WTC11 (cell line): ENCODE measurements around the gene EGFR. TPM values are rescaled to one million over a fixed set of nuclear protein-coding genes. Genes with fewer than 3 reads are reported as not detected.

ENCODE experiments used
- ATAC-seq: fragments of 200-7000 bp; cut with Tn5 transposase; 2 replicates; pipeline ENCODE4 v1.10.0; 2021; ENCODE audit warnings: mild to moderate bottlenecking, moderate library complexity
- CTCF ChIA-PET: fragments of 300-600 bp; sonication (Branson Sonifier 250); formaldehyde crosslinking; loops from one replicate; lab custom pipeline; 2021; ENCODE audit warnings: antibody characterized with exemption; lab: Charles Lee
- POLR2A ChIA-PET: fragments of 350-600 bp; sonication (Branson Sonifier 250); formaldehyde crosslinking; loops from one replicate; lab custom pipeline; 2021; ENCODE audit warnings: antibody characterized with exemption; lab: Charles Lee
- DNase-seq: peaks from one replicate; pipeline ENCODE4 v3.0.0; 2021; ENCODE audit warnings: low spot score
- H3K27ac Mint-ChIP-seq: 2 replicates; pipeline ENCODE4 v1.8.0; 2021; ENCODE audit warnings: mixed read lengths
- H3K27me3 Mint-ChIP-seq: 2 replicates; pipeline ENCODE4 v1.8.0; 2021; ENCODE audit warnings: low read depth, mild to moderate bottlenecking, moderate library complexity, mixed read lengths
- H3K36me3 Mint-ChIP-seq: 2 replicates; pipeline ENCODE4 v1.8.0; 2021; ENCODE audit warnings: mixed read lengths
- H3K4me1 Mint-ChIP-seq: 2 replicates; pipeline ENCODE4 v1.8.0; 2022; ENCODE audit warnings: mixed read lengths
- H3K4me3 Mint-ChIP-seq: 2 replicates; pipeline ENCODE4 v1.8.0; 2021; ENCODE audit warnings: mild to moderate bottlenecking, moderate library complexity, mixed read lengths
- H3K9me3 Mint-ChIP-seq: 2 replicates; pipeline ENCODE4 v1.8.0; 2021; ENCODE audit warnings: mixed read lengths
- EMX1 ChIP-seq: fragments of 250-450 bp; sonication (Bioruptor Pico); IDR thresholded peaks from 2 replicates; pipeline ENCODE4 v1.8.0; 2021; ENCODE audit warnings: mild to moderate bottlenecking
- ETV6 ChIP-seq: sonication (generic); formaldehyde crosslinking; IDR thresholded peaks from 2 replicates; pipeline ENCODE4 v1.8.1; 2022; ENCODE audit warnings: mild to moderate bottlenecking, missing genetic modification reagents
- IRF2 ChIP-seq: sonication (generic); formaldehyde crosslinking; IDR thresholded peaks from 2 replicates; pipeline ENCODE4 v1.8.0; 2022; ENCODE audit warnings: low read depth, missing genetic modification reagents, borderline replicate concordance
- JAZF1 ChIP-seq: fragments of 250-450 bp; sonication (Bioruptor Pico); IDR thresholded peaks from 2 replicates; pipeline ENCODE4 v1.9.0; 2021; ENCODE audit warnings: moderate library complexity, mild to moderate bottlenecking, inconsistent platforms
- KAT7 ChIP-seq: sonication (generic); formaldehyde crosslinking; IDR thresholded peaks from 2 replicates; pipeline ENCODE4 v1.8.1; 2023; ENCODE audit warnings: missing genetic modification reagents, mild to moderate bottlenecking, borderline replicate concordance
- MXD4 ChIP-seq: fragments of 250-450 bp; sonication (Bioruptor Pico); IDR thresholded peaks from 2 replicates; pipeline ENCODE4 v1.8.0; 2021; ENCODE audit warnings: mild to moderate bottlenecking, moderate library complexity, borderline replicate concordance
- PRRX2 ChIP-seq: fragments of 250-450 bp; sonication (Bioruptor Pico); IDR thresholded peaks from 2 replicates; pipeline ENCODE4 v1.8.0; 2021; ENCODE audit warnings: mild to moderate bottlenecking
- RORB ChIP-seq: fragments of 250-450 bp; sonication (Bioruptor Pico); IDR thresholded peaks from 2 replicates; pipeline ENCODE4 v1.9.0; 2021; ENCODE audit warnings: mild to moderate bottlenecking
- SMAD3 ChIP-seq: sonication (generic); formaldehyde crosslinking; IDR thresholded peaks from 2 replicates; pipeline ENCODE4 v1.8.0; 2022; ENCODE audit warnings: missing genetic modification reagents, mild to moderate bottlenecking, borderline replicate concordance
- SMAD4 ChIP-seq: sonication (generic); formaldehyde crosslinking; IDR thresholded peaks from 2 replicates; pipeline ENCODE4 v1.8.0; 2022; ENCODE audit warnings: mild to moderate bottlenecking, missing genetic modification reagents
- SOX15 ChIP-seq: fragments of 250-450 bp; sonication (Bioruptor Pico); IDR thresholded peaks from 2 replicates; pipeline ENCODE4 v1.9.0; 2021; ENCODE audit warnings: mild to moderate bottlenecking
- TP53 ChIP-seq: sonication (generic); formaldehyde crosslinking; IDR thresholded peaks from 2 replicates; pipeline ENCODE4 v1.8.1; 2023; ENCODE audit warnings: mild to moderate bottlenecking, missing genetic modification reagents
- ZNF138 ChIP-seq: sonication (generic); formaldehyde crosslinking; conservative IDR thresholded peaks from 2 replicates; pipeline ENCODE4 v1.8.1; 2022; ENCODE audit warnings: mild to moderate bottlenecking, moderate library complexity, missing genetic modification reagents
- ZNF317 ChIP-seq: sonication (generic); formaldehyde crosslinking; IDR thresholded peaks from 2 replicates; pipeline ENCODE4 v1.8.1; 2023; ENCODE audit warnings: low read depth, mild to moderate bottlenecking, moderate library complexity, missing genetic modification reagents, borderline replicate concordance
- ZNF671 ChIP-seq: fragments of 250-450 bp; sonication (Bioruptor Pico); IDR thresholded peaks from 2 replicates; pipeline ENCODE4 v1.8.0; 2021; ENCODE audit warnings: mild to moderate bottlenecking
- total RNA-seq: library from RNA; stranded (reverse); gene quantifications from 3 replicates; pipeline ENCODE4 v1.2.3, GENCODE V29; 2021
- TF ChIP-seq, protein P1 (sequence below): sonication (generic); formaldehyde crosslinking; IDR thresholded peaks from 2 replicates; pipeline ENCODE4 v1.8.1; 2023; ENCODE audit warnings: mild to moderate bottlenecking, missing genetic modification reagents
- TF ChIP-seq, protein P2 (sequence below): sonication (generic); formaldehyde crosslinking; IDR thresholded peaks from 2 replicates; pipeline ENCODE4 v1.8.0; 2022; ENCODE audit warnings: mild to moderate bottlenecking, missing genetic modification reagents
- TF ChIP-seq, protein P3 (sequence below): sonication (generic); formaldehyde crosslinking; IDR thresholded peaks from 2 replicates; pipeline ENCODE4 v1.8.0; 2023; ENCODE audit warnings: missing genetic modification reagents
- TF ChIP-seq, protein P4 (sequence below): fragments of 250-450 bp; sonication (Bioruptor Pico); IDR thresholded peaks from 2 replicates; pipeline ENCODE4 v1.9.0; 2021; ENCODE audit warnings: mild to moderate bottlenecking
- TF ChIP-seq, protein P5 (sequence below): sonication (generic); formaldehyde crosslinking; conservative IDR thresholded peaks from 2 replicates; pipeline ENCODE4 v1.8.1; 2022; ENCODE audit warnings: mild to moderate bottlenecking, missing genetic modification reagents
- TF ChIP-seq, protein P6 (sequence below): sonication (generic); formaldehyde crosslinking; IDR thresholded peaks from 2 replicates; pipeline ENCODE4 v1.8.1; 2022; ENCODE audit warnings: mild to moderate bottlenecking, moderate library complexity, missing genetic modification reagents
- TF ChIP-seq, protein P7 (sequence below): fragments of 250-450 bp; sonication (Bioruptor Pico); conservative IDR thresholded peaks from 2 replicates; pipeline ENCODE4 v1.9.0; 2021; ENCODE audit warnings: mild to moderate bottlenecking

Gene EGFR
- total RNA-seq, 1 experiment from 2014 or later, result 5.9 TPM

DNA sequence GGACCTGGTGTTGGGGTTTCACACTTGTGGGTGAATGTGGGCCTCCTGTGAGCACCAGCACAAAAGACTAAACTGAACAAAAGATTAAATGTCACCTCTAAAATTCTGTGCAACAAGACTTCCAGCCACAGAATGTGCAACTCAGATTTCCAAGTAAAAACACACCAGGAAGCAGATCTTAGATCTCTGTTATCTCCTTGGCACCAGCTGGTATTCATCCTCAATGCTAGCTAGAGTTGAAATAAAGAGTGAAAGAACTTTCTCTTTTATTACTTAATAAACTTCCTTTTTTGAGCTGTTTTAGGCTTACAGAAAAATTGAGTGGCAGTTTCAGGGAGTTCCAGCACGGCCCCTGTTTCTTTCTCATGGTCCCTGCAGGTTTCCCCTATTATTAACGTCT is 40.2 kb downstream of the EGFR start:
- H3K36me3 Mint-ChIP-seq, result no peaks in the 10 kb centered on the region
- H3K27me3 Mint-ChIP-seq, result no peaks in the 10 kb centered on the region
- H3K27ac Mint-ChIP-seq, result no peak overlapping the region
- ATAC-seq, result no peak
- H3K9me3 Mint-ChIP-seq, result peaks cover 5% of the 10 kb centered on the region
- DNase-seq, result no peak
- POLR2A ChIA-PET, result no interaction called here
- CTCF ChIA-PET, result no interaction called here
- H3K4me3 Mint-ChIP-seq, result no peak overlapping the region
- TF ChIP-seq IRF2 (CRISPR knock-in tag), result no peak
- no peak for TF ChIP-seq ZNF317 (CRISPR knock-in tag)
- no peak for TF ChIP-seq JAZF1 (CRISPR knock-in tag)
- peaks cover 3% of the 10 kb centered on the region; the same call in 1 of the 2 replicates for H3K4me1 Mint-ChIP-seq

DNA sequence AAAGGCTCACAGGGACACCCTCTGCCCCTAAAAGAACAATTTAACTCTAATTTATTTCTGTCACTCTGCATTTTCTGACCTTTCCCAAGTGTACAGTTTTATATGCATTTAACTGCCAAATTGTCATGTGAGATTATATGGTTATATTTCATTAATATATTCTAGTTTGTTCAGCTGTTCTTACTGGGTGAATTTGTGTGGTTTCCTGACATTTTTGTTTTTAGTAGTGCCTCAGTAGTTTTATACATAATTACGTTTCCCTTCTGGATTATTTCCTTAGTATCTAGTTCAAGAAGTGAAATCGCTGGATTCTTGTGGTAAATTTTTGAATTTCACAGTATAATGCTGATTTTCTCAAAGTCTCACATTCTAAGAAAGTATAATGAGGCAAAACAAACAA is 41.3 kb downstream of the EGFR start:
- no peak for ATAC-seq
- H3K4me1 Mint-ChIP-seq, result peaks cover under 1% of the 10 kb centered on the region; the same call in 1 of the 2 replicates
- H3K27ac Mint-ChIP-seq, result no peak overlapping the region
- no peaks in the 10 kb centered on the region for H3K27me3 Mint-ChIP-seq
- TF ChIP-seq, protein P1, sequence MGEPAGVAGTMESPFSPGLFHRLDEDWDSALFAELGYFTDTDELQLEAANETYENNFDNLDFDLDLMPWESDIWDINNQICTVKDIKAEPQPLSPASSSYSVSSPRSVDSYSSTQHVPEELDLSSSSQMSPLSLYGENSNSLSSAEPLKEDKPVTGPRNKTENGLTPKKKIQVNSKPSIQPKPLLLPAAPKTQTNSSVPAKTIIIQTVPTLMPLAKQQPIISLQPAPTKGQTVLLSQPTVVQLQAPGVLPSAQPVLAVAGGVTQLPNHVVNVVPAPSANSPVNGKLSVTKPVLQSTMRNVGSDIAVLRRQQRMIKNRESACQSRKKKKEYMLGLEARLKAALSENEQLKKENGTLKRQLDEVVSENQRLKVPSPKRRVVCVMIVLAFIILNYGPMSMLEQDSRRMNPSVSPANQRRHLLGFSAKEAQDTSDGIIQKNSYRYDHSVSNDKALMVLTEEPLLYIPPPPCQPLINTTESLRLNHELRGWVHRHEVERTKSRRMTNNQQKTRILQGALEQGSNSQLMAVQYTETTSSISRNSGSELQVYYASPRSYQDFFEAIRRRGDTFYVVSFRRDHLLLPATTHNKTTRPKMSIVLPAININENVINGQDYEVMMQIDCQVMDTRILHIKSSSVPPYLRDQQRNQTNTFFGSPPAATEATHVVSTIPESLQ (CRISPR knock-in tag), result no peak
- TF ChIP-seq SMAD3 (CRISPR knock-in tag), result no peak
- TF ChIP-seq, protein P2, sequence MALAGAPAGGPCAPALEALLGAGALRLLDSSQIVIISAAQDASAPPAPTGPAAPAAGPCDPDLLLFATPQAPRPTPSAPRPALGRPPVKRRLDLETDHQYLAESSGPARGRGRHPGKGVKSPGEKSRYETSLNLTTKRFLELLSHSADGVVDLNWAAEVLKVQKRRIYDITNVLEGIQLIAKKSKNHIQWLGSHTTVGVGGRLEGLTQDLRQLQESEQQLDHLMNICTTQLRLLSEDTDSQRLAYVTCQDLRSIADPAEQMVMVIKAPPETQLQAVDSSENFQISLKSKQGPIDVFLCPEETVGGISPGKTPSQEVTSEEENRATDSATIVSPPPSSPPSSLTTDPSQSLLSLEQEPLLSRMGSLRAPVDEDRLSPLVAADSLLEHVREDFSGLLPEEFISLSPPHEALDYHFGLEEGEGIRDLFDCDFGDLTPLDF (CRISPR knock-in tag), result no peak
- TF ChIP-seq ZNF671 (CRISPR knock-in tag), result no peak
- no peak for TF ChIP-seq MXD4 (CRISPR knock-in tag)
- TF ChIP-seq, protein P3, sequence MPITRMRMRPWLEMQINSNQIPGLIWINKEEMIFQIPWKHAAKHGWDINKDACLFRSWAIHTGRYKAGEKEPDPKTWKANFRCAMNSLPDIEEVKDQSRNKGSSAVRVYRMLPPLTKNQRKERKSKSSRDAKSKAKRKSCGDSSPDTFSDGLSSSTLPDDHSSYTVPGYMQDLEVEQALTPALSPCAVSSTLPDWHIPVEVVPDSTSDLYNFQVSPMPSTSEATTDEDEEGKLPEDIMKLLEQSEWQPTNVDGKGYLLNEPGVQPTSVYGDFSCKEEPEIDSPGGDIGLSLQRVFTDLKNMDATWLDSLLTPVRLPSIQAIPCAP (CRISPR knock-in tag), result no peak
- TF ChIP-seq SMAD4 (CRISPR knock-in tag), result no peak
- TF ChIP-seq KAT7, result no peak
- no peak for TF ChIP-seq ETV6 (CRISPR knock-in tag)
- TF ChIP-seq, protein P4, sequence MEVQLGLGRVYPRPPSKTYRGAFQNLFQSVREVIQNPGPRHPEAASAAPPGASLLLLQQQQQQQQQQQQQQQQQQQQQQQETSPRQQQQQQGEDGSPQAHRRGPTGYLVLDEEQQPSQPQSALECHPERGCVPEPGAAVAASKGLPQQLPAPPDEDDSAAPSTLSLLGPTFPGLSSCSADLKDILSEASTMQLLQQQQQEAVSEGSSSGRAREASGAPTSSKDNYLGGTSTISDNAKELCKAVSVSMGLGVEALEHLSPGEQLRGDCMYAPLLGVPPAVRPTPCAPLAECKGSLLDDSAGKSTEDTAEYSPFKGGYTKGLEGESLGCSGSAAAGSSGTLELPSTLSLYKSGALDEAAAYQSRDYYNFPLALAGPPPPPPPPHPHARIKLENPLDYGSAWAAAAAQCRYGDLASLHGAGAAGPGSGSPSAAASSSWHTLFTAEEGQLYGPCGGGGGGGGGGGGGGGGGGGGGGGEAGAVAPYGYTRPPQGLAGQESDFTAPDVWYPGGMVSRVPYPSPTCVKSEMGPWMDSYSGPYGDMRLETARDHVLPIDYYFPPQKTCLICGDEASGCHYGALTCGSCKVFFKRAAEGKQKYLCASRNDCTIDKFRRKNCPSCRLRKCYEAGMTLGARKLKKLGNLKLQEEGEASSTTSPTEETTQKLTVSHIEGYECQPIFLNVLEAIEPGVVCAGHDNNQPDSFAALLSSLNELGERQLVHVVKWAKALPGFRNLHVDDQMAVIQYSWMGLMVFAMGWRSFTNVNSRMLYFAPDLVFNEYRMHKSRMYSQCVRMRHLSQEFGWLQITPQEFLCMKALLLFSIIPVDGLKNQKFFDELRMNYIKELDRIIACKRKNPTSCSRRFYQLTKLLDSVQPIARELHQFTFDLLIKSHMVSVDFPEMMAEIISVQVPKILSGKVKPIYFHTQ (CRISPR knock-in tag), result no peak
- no peak for TF ChIP-seq EMX1 (CRISPR knock-in tag)
- TF ChIP-seq, protein P5, sequence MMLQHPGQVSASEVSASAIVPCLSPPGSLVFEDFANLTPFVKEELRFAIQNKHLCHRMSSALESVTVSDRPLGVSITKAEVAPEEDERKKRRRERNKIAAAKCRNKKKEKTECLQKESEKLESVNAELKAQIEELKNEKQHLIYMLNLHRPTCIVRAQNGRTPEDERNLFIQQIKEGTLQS, result no peak
- TF ChIP-seq PRRX2 (CRISPR knock-in tag), result no peak
- TF ChIP-seq SOX15 (CRISPR knock-in tag), result no peak
- TF ChIP-seq, all 79 proteins: peak for 0
- ChIA-PET CTCF (no interaction called here), POLR2A (no interaction called here)
- Mint-ChIP-seq H3K9me3 (peaks cover 5% of the 10 kb centered on the region), H3K36me3 (no peaks in the 10 kb centered on the region), H3K4me3 (no peak overlapping the region)
- no peak for DNase-seq

DNA sequence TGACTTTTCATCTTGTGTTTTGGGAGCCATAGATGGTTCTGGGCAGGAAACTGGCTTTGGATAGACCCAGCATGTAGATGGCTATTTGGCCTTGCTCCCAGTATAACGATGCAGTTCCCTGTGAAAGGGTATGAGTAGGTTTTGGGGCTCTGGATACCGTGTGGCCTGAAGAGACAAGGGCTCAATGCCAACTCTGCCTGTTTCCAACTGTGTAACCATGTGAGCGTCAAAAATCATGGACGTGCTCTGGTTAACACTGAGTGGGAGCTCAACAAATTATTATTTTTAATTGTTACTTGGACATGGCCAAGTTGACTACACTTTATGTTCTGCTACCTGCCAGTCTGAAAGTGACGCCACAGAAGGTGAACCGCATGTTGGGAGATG is 41.8 kb downstream of the EGFR start:
- H3K4me3 Mint-ChIP-seq, result no peak overlapping the region
- CTCF ChIA-PET, result no interaction called here
- no peak for TF ChIP-seq TP53 (CRISPR knock-in tag)
- no peak for TF ChIP-seq ZNF138 (CRISPR knock-in tag)
- no peak for TF ChIP-seq RORB (CRISPR knock-in tag)
- TF ChIP-seq, protein P6, sequence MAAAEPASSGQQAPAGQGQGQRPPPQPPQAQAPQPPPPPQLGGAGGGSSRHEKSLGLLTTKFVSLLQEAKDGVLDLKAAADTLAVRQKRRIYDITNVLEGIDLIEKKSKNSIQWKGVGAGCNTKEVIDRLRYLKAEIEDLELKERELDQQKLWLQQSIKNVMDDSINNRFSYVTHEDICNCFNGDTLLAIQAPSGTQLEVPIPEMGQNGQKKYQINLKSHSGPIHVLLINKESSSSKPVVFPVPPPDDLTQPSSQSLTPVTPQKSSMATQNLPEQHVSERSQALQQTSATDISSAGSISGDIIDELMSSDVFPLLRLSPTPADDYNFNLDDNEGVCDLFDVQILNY (CRISPR knock-in tag), result no peak
- TF ChIP-seq, protein P7, sequence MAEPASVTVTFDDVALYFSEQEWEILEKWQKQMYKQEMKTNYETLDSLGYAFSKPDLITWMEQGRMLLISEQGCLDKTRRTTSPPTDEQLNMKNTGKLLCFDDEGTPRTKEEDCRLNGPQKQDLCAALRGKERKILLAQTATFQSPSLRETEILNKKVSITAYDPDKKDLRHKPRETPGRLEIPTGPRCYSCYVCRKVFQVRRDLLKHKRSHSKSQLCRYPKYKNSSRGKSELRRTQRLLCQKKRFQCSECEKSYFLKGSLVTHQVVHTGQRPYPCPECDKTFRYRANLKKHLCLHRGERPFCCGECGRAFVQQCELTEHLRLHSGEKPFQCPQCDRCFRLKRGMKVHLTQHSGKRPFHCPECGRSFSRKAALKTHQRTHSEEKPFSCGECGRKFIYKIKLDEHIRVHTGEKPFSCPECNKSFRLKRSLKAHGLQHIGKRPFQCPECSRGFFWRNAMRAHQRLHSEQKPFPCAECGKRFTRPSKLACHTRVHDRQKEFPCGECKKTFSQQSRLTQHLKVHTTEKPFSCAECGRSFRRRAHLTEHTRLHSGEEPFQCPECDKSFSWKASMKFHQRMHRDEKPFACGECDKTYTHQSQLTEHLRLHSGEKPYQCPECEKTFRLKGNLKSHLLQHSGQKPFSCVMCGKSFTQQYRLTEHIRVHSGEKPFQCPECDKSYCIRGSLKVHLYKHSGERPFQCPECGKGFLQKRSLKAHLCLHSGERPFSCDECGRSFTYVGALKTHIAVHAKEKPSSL (CRISPR knock-in tag), result no peak
- TF ChIP-seq, all 79 proteins: peak for 0
- Mint-ChIP-seq H3K9me3 (peaks cover 5% of the 10 kb centered on the region), H3K27me3 (no peaks in the 10 kb centered on the region), H3K27ac (no peak overlapping the region), H3K36me3 (no peaks in the 10 kb centered on the region), H3K4me1 (peaks cover 5% of the 10 kb centered on the region)
- no peak for DNase-seq
- POLR2A ChIA-PET, result interaction anchor here (0.6 kb wide), 1 partner anchor 203 kb away, joined by 3 read pairs; no protein-coding TSS in a partner anchor
- no peak for ATAC-seq
